ENCODE data around the gene EPB41. TPM values are rescaled to one million over a fixed set of nuclear protein-coding genes. Genes with fewer than 3 reads are reported as not detected.

The EPB41 gene
- total RNA-seq, 2 donors from 2014 or later, result 65.4 to 74.0 TPM

DNA sequence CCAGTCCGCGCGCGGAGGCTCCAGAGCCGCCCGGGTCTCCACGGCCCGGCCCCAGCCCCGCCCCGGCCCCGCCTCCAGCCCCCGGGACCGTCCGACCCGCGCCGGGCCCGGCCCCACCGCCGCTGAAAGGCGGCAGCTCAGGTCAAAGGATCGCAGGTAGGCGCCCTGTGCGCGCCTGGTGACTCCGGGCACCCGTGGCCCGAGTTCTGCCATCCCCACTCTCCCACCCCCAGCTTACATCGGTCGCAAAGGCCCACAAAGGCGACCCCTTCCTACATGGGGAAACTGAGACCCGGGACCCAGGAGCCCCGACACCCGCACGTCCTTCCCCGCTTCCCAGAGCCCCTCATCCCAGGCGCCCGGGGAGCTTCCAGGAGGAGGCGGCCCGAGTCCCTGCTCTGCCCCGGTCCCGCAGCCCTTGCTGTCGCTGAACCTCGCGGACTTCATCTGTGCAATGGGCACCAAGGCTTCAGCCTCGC is 209.6 kb downstream of the EPB41 start, which contains the start of gene TMEM200B:
TSS of gene TMEM200B (minus strand) at position 17 of the 479 bp plus-strand sequence. CDS start 2,075 bp downstream, outside the sequence.
- Histone ChIP-seq H3K9me3 (no peaks in the 10 kb centered on the region), H3K9ac (ENCODE audit: low read depth in 2 of 2, low read length in 2 of 2) (peak within 1 kb of the TSS; percentile 58 to 79), H3K36me3 (no peaks in the 10 kb centered on the region), H3K4me3 (peak within 1 kb of the TSS; percentile 51), H3K27ac (peak within 1 kb of the TSS; percentile 80), H3K4me1 (peaks cover 11% of the 10 kb centered on the region), H3K27me3 (peaks cover 45% of the 10 kb centered on the region)
- DNase-seq, result no peak
- TF ChIP-seq CTCF (IDR thresholded peaks at IDR 0.05), result no peak
- intact Hi-C loops (cut with DNase I), result loop anchor here (5.0 to 10.0 kb wide), 2 partner anchors 51 to 78 kb away; no protein-coding TSS in a partner anchor

DNA sequence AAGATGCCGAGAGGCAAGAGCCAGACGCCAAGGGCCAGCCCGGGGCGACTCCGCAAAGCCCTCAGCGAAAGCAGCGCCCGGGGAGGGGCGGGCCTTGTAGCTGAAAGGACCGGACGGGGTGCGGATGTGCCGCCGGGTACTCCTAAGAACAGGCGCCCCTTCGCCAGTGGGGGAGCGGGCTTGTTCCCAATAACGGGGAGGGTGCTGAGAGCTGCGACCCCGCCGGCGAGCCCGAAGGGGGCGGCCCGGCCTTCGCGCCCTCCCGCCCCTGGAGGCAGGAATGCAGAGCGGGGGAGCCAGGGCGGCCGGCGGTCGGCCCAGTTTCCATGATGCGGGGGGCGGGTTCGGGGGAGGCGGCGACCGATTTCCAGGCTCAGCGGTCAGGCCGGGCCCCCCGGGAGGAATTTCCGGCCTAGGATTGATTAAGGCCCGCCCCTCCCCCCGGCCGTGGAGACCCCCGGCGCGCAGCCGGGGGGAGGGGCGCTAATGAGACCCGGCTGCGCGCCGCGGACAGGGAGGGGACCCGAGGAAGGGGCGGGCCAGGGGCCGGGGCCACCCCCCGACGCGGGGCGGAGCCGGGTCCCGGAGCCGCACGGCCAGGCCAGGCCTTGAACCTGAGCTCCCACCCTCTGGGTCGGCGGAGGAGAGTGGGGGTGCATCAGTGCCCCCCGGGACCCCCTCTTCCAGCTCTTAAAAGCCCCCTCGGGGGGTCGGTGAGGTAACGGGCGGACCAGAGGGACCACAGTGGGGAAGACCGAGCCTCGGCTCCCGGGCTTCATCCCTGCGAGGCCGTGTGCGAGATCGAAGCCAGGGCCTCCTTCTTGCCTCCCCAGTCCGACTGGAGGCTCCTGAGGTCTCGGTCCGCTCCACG is 210.2 kb downstream of the EPB41 start:
- H3K4me3 ChIP-seq, result peak overlapping the region; percentile 51
- H3K27me3 ChIP-seq, result peaks cover 45% of the 10 kb centered on the region
- peaks cover 11% of the 10 kb centered on the region for H3K4me1 ChIP-seq

DNA sequence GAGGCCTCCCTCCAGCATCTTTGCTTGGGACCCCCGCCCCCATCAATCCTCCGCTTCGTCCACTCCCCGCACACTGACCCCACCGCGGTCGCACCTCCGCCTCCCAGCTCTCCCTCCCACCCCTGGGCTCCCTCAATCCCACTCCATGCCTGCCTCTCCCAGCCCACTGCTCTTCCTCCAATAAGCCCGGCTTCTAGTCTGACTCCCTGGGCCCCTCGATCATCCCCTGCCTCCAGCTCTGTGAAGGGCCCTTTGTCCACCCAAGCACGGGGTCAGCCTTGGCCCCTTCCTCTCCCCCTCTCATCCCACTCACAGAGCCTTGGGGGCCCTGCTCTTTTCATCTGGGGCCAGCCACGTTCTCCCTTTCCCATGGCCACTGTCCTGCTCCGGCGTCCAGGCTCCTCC is 210.9 kb downstream of the EPB41 start:
- Histone ChIP-seq H3K4me1 (peaks cover 11% of the 10 kb centered on the region), H3K4me3 (peak overlapping the region; percentile 51), H3K27me3 (peaks cover 45% of the 10 kb centered on the region), H3K9ac (ENCODE audit: low read depth in 2 of 2, low read length in 2 of 2) (peak overlapping the region; percentile 34 to 79), H3K36me3 (no peaks in the 10 kb centered on the region), H3K9me3 (no peaks in the 10 kb centered on the region), H3K27ac (peak overlapping the region; percentile 80)
- intact Hi-C loops (cut with DNase I), result loop anchor here (5.0 to 10.0 kb wide), 2 partner anchors 50 to 243 kb away; no protein-coding TSS in a partner anchor
- DNase-seq, result no peak
- no peak for TF ChIP-seq CTCF (IDR thresholded peaks at IDR 0.05)

More for the DNA sequence above, 210.2 kb downstream of the EPB41 start:
- peak; percentile 63 for DNase-seq
- Histone ChIP-seq H3K9me3 (no peaks in the 10 kb centered on the region), H3K9ac (ENCODE audit: low read depth in 2 of 2, low read length in 2 of 2) (peak overlapping the region; percentile 34 to 79), H3K36me3 (no peaks in the 10 kb centered on the region), H3K27ac (peak overlapping the region; percentile 80)
- intact Hi-C loops (cut with DNase I), result loop anchor here (5.0 to 10.0 kb wide), 3 partner anchors 50 to 242 kb away; no protein-coding TSS in a partner anchor
- TF ChIP-seq CTCF (IDR thresholded peaks at IDR 0.05), result peak; percentile 42

GRCh38 chr1:29125788-29126187 is 211.4 kb downstream of the EPB41 start:
- no peak for TF ChIP-seq CTCF (IDR thresholded peaks at IDR 0.05)
- intact Hi-C loops (cut with DNase I), result loop anchor here (5.0 to 10.0 kb wide), 2 partner anchors 49 to 243 kb away; no protein-coding TSS in a partner anchor
- H3K27me3 ChIP-seq, result peaks cover 43% of the 10 kb centered on the region
- H3K36me3 ChIP-seq, result no peaks in the 10 kb centered on the region
- H3K4me1 ChIP-seq, result peaks cover 11% of the 10 kb centered on the region
- no peak overlapping the region for H3K27ac ChIP-seq
- H3K9ac ChIP-seq (ENCODE audit: low read depth in 2 of 2, low read length in 2 of 2), result peak overlapping the region in 1 of 2 donors; percentile 0
- no peak overlapping the region for H3K4me3 ChIP-seq
- H3K9me3 ChIP-seq, result no peaks in the 10 kb centered on the region
- no peak for DNase-seq

GRCh38 chr1:29126198-29126597 is 211.8 kb downstream of the EPB41 start:
- Histone ChIP-seq H3K4me1 (peaks cover 11% of the 10 kb centered on the region), H3K36me3 (no peaks in the 10 kb centered on the region), H3K9ac (ENCODE audit: low read depth in 2 of 2, low read length in 2 of 2) (no peak overlapping the region), H3K4me3 (no peak overlapping the region), H3K9me3 (no peaks in the 10 kb centered on the region), H3K27me3 (peaks cover 39% of the 10 kb centered on the region), H3K27ac (no peak overlapping the region)
- TF ChIP-seq CTCF (IDR thresholded peaks at IDR 0.05), result no peak
- DNase-seq, result no peak
- intact Hi-C loops (cut with DNase I), result loop anchor here (5.0 to 10.0 kb wide), 2 partner anchors 49 to 244 kb away; no protein-coding TSS in a partner anchor

Measured in colonic mucosa (tissue), 4 donors.